H1 (cell line): ENCODE results near the gene TGFBR1. TPM values are rescaled to one million over a fixed set of nuclear protein-coding genes. Genes with fewer than 3 reads are reported as not detected.

Source experiments
- CTCF ChIA-PET: fragments of 300-600 bp; sonication (Branson Sonifier 250); formaldehyde crosslinking; loops from one replicate; lab custom pipeline; 2021; ENCODE audit not compliant: partially characterized antibody; lab: Charles Lee
- POLR2A ChIA-PET: fragments of 300-600 bp; sonication (Branson Sonifier 250); formaldehyde crosslinking; loops from one replicate; lab custom pipeline; 2021; ENCODE audit warnings: inconsistent platforms; ENCODE audit not compliant: partially characterized antibody; lab: Charles Lee
- DNase-seq, 2 experiments: peaks; one replicate each; pipeline versions ENCODE4 v3.0.0 to v3.0.0-alpha.2; 2010 to 2022; ENCODE audit warnings: low spot score in 2 of 2, low read depth in 1 of 2, mixed read lengths in 1 of 2
- FAIRE-seq: peaks from 2 replicates; lab custom pipeline; 2011; peaks lifted over from hg19 to GRCh38; lab: Jason Lieb, UNC
- H2AFZ ChIP-seq: 2 replicates; pipeline ENCODE4 v1.8.1; 2012; ENCODE audit warnings: low read length, inconsistent platforms
- H2AK5ac ChIP-seq: 2 replicates; pipeline ENCODE4 v1.6.1; 2013; ENCODE audit warnings: low read depth, low read length
- H2BK120ac ChIP-seq: replicated peaks from 2 replicates; pipeline ENCODE3; 2013; ENCODE audit warnings: low read depth, low read length, inconsistent platforms
- H2BK12ac ChIP-seq: 2 replicates; pipeline ENCODE4 v1.6.1; 2013; ENCODE audit warnings: low read depth, low read length
- H2BK15ac ChIP-seq: 2 replicates; pipeline ENCODE4 v1.6.1; 2013; ENCODE audit warnings: low read length
- H2BK20ac ChIP-seq: 2 replicates; pipeline ENCODE4 v1.6.1; 2013; ENCODE audit warnings: low read length
- H2BK5ac ChIP-seq: 2 replicates; pipeline ENCODE4 v1.6.1; 2013; ENCODE audit warnings: low read depth, low read length
- H3K14ac ChIP-seq: 2 replicates; pipeline ENCODE4 v1.6.1; 2013; ENCODE audit warnings: inconsistent platforms; ENCODE audit not compliant: insufficient read length
- H3K18ac ChIP-seq: 2 replicates; pipeline ENCODE4 v1.6.1; 2013; ENCODE audit warnings: low read length; ENCODE audit errors: extremely low read depth
- H3K23ac ChIP-seq: 2 replicates; pipeline ENCODE4 v1.6.1; 2013; ENCODE audit warnings: inconsistent platforms; ENCODE audit not compliant: insufficient read length
- H3K23me2 ChIP-seq: 2 replicates; pipeline ENCODE4 v1.6.1; 2013; ENCODE audit warnings: low read depth, low read length
- H3K27ac ChIP-seq: 2 replicates; pipeline ENCODE4 v1.6.1; 2011; ENCODE audit warnings: low read depth, low read length, inconsistent platforms
- H3K27me3 ChIP-seq, 4 experiments: replicated peaks in 1 of 4; 1 replicate in 1 of 4; 2 replicates in 3 of 4; pipeline versions ENCODE4 v1.6.1 to v1.8.1; 2011 to 2013; ENCODE audit warnings: low read length in 3 of 4, mild to moderate bottlenecking in 3 of 4, inconsistent platforms in 2 of 4, mixed read lengths in 2 of 4, moderate library complexity in 1 of 4; ENCODE audit not compliant: control insufficient read depth in 3 of 4, insufficient read depth in 3 of 4; ENCODE audit errors: extremely low read depth in 1 of 4
- H3K36me3 ChIP-seq, 4 experiments: 2 replicates each; pipeline versions ENCODE4 v1.6.1 to v1.8.1; 2011 to 2013; ENCODE audit warnings: mild to moderate bottlenecking in 4 of 4, low read length in 3 of 4, moderate library complexity in 2 of 4, control low read depth in 1 of 4, inconsistent platforms in 1 of 4; ENCODE audit not compliant: insufficient read depth in 4 of 4, control insufficient read depth in 2 of 4
- H3K4ac ChIP-seq: replicated peaks from 2 replicates; pipeline ENCODE3; 2013; ENCODE audit warnings: low read length, low read depth, mixed read lengths, inconsistent platforms; ENCODE audit not compliant: insufficient read length
- H3K4me1 ChIP-seq, 4 experiments: replicated peaks in 1 of 4; 1 replicate in 1 of 4; 2 replicates in 3 of 4; pipeline versions ENCODE4 v1.6.1 to v1.8.1; 2011 to 2013; ENCODE audit warnings: low read length in 3 of 4, inconsistent platforms in 2 of 4, mixed read lengths in 1 of 4; ENCODE audit not compliant: insufficient read depth in 4 of 4, control insufficient read depth in 3 of 4
- H3K4me2 ChIP-seq, 2 experiments: 2 replicates each; pipeline versions ENCODE4 v1.6.1 to v1.8.1; 2011 to 2013; ENCODE audit warnings: low read depth in 2 of 2, low read length in 2 of 2, control low read depth in 1 of 2, inconsistent platforms in 1 of 2, mild to moderate bottlenecking in 1 of 2; ENCODE audit not compliant: insufficient read depth in 1 of 2
- H3K4me3 ChIP-seq, 4 experiments: fragments of 200-600, 300-600 bp in 1 of 4; sonication (generic), shearing (Covaris generic), sonication (Bioruptor Twin) in 1 of 4; 2 replicates each; pipeline versions ENCODE4 v1.5.1 to v1.8.1; 2011 to 2016; ENCODE audit warnings: low read length in 4 of 4, low read depth in 3 of 4, control low read depth in 2 of 4, inconsistent platforms in 2 of 4, mild to moderate bottlenecking in 2 of 4, mixed read lengths in 1 of 4, moderate library complexity in 1 of 4; ENCODE audit not compliant: insufficient read depth in 2 of 4; ENCODE audit errors: extremely low read depth in 1 of 4
- H3K56ac ChIP-seq: replicated peaks from 2 replicates; pipeline ENCODE3; 2013; ENCODE audit warnings: low read depth, mild to moderate bottlenecking, mixed read lengths, low read length, inconsistent platforms; ENCODE audit not compliant: insufficient read length
- H3K79me1 ChIP-seq: 2 replicates; pipeline ENCODE4 v1.6.1; 2013; ENCODE audit warnings: low read depth, low read length, control low read depth
- H3K79me2 ChIP-seq, 2 experiments: 2 replicates each; pipeline versions ENCODE4 v1.6.1 to v1.8.1; 2012 to 2013; ENCODE audit warnings: low read length in 2 of 2, mild to moderate bottlenecking in 2 of 2, inconsistent platforms in 1 of 2; ENCODE audit not compliant: insufficient read depth in 2 of 2, control insufficient read depth in 1 of 2
- H3K9ac ChIP-seq, 4 experiments: replicated peaks in 1 of 4; 1 replicate in 1 of 4; 2 replicates in 3 of 4; pipeline versions ENCODE4 v1.6.1 to v1.8.1; 2011 to 2013; ENCODE audit warnings: low read depth in 3 of 4, low read length in 3 of 4, control low read depth in 2 of 4, mild to moderate bottlenecking in 2 of 4, moderate library complexity in 2 of 4, inconsistent platforms in 1 of 4; ENCODE audit errors: extremely low read depth in 1 of 4
- H3K9me3 ChIP-seq, 2 experiments: 2 replicates each; pipeline versions ENCODE4 v1.6.1 to v1.8.1; 2012 to 2013; ENCODE audit warnings: mild to moderate bottlenecking in 2 of 2, moderate library complexity in 2 of 2, control low read depth in 1 of 2, inconsistent platforms in 1 of 2, low read depth in 1 of 2, low read length in 1 of 2, mixed read lengths in 1 of 2; ENCODE audit not compliant: insufficient read depth in 2 of 2
- H4K20me1 ChIP-seq, 2 experiments: replicated peaks in 1 of 2; 2 replicates each; pipeline versions ENCODE3 to v1.8.1; 2011 to 2013; ENCODE audit warnings: inconsistent platforms in 2 of 2, low read length in 2 of 2, mild to moderate bottlenecking in 1 of 2; ENCODE audit not compliant: insufficient read depth in 2 of 2, control insufficient read depth in 1 of 2
- H4K5ac ChIP-seq: 2 replicates; pipeline ENCODE4 v1.6.1; 2013; ENCODE audit warnings: low read length, low read depth, mixed read lengths, inconsistent platforms; ENCODE audit not compliant: insufficient read length
- H4K8ac ChIP-seq: 2 replicates; pipeline ENCODE4 v1.8.0; 2013; ENCODE audit warnings: mild to moderate bottlenecking, moderate library complexity, low read length, inconsistent platforms; ENCODE audit not compliant: insufficient read depth; ENCODE audit errors: extremely low read depth
- H4K91ac ChIP-seq: replicated peaks from 2 replicates; pipeline ENCODE3; 2013; ENCODE audit warnings: low read length, mixed read lengths, inconsistent platforms; ENCODE audit not compliant: insufficient read length
- CHD1 ChIP-seq: IDR thresholded peaks from 2 replicates; pipeline ENCODE4 v1.6.1; 2012; ENCODE audit warnings: low read depth, low read length, improper control_type of control experiment
- FOSL1 ChIP-seq: IDR thresholded peaks from 2 replicates; pipeline ENCODE4 v1.6.1; 2011; ENCODE audit warnings: mild to moderate bottlenecking, low read depth, low read length, moderate library complexity; ENCODE audit not compliant: insufficient read depth
- TCF12 ChIP-seq: IDR thresholded peaks from 2 replicates; pipeline ENCODE4 v1.6.1; 2011; ENCODE audit warnings: low read depth, mild to moderate bottlenecking, low read length
- WGBS, 2 experiments: shearing (Covaris generic) in 1 of 2; methylation state at CpG; one replicate each; pipeline versions ENCODE4 v1.1.6 to v1.1.7; 2013 to 2015; ENCODE audit warnings: low lambda C conversion rate in 2 of 2, mixed read lengths in 2 of 2, inconsistent platforms in 1 of 2, low coverage in 1 of 2, missing lambda C conversion rate in 1 of 2; ENCODE audit not compliant: insufficient replicate concordance in 2 of 2, insufficient coverage in 1 of 2, insufficient read length in 1 of 2; ENCODE audit errors: extremely low coverage in 1 of 2, missing lambda C conversion rate in 1 of 2; 5-methylcytosine and 5-hydroxymethylcytosine counted together
- polyA plus RNA-seq, 7 experiments: library from polyadenylated mRNA; depleted of rRNA in 3 of 7; stranded (reverse) in 5 of 7; unstranded in 2 of 7; fragments of >200 nt in 5 of 7; fragments of 200-250 nt in 2 of 7; gene quantifications; 1 replicate in 5 of 7; 2 replicates in 1 of 7; 4 replicates in 1 of 7; pipeline versions ENCODE4 v1.2.1 to v1.2.3, GENCODE V29; 2011 to 2013; ENCODE audit warnings: missing spikeins in 2 of 7, mixed read lengths in 2 of 7
- total RNA-seq: library from RNA; stranded (reverse); fragmentation: NEBNext Ultra II Directional; extraction: Animal tissue kit (Norgen Biotek cat#: 25700); gene quantifications from 2 replicates; pipeline ENCODE4 v1.2.1, GENCODE V29; 2021

TGFBR1 gene
- total and polyA plus RNA-seq, 2 of the 8 experiments (the other 6 are each of a cell fraction or from before 2014, with no cell fraction given) = 16.8 to 52.4 TPM

GRCh38 chr9:99069075-99069474 is 35.8 kb upstream of the TGFBR1 start:
- no peak overlapping the region for H3K4me2 ChIP-seq
- no peaks in the 10 kb centered on the region; the same call in 1 of the 2 replicates for H3K23me2 ChIP-seq
- POLR2A ChIA-PET = no interaction called here
- CTCF ChIA-PET = interaction anchor here (1.0 kb wide), 1 partner anchor 19 kb away, joined by 3 read pairs; no protein-coding TSS in a partner anchor
- H3K36me3 ChIP-seq = no peaks in the 10 kb centered on the region
- FAIRE-seq (no peak), DNase-seq (no peak)
- H4K5ac ChIP-seq = no peak overlapping the region
- no peak overlapping the region for H4K91ac ChIP-seq
- H3K9ac ChIP-seq = no peak overlapping the region
- H3K56ac ChIP-seq = no peak overlapping the region
- no peaks in the 10 kb centered on the region for H3K4me1 ChIP-seq
- H4K8ac ChIP-seq = no peak overlapping the region
- no peak overlapping the region for H3K18ac ChIP-seq
- H4K20me1 ChIP-seq = no peaks in the 10 kb centered on the region
- no peak overlapping the region for H3K4me3 ChIP-seq
- H3K79me2 ChIP-seq = no peaks in the 10 kb centered on the region
- H2BK5ac ChIP-seq = no peak overlapping the region
- no peaks in the 10 kb centered on the region for H3K27me3 ChIP-seq
- no peak overlapping the region for H3K14ac ChIP-seq
- 88% methylated on average over 1 of the region's 1 CpG; no CpG with 5 or more reads in 1 of the 2 experiments for whole genome bisulfite sequencing, 2 experiments
- no peak overlapping the region for H2BK12ac ChIP-seq
- no peak overlapping the region for H2BK15ac ChIP-seq
- no peak overlapping the region for H3K4ac ChIP-seq
- no peak overlapping the region for H3K27ac ChIP-seq
- H3K23ac ChIP-seq = no peak overlapping the region
- H3K9me3 ChIP-seq = no peaks in the 10 kb centered on the region
- H2BK120ac ChIP-seq = no peak overlapping the region
- H2AK5ac ChIP-seq = no peak overlapping the region
- H2AFZ ChIP-seq = no peak overlapping the region
- H2BK20ac ChIP-seq = no peak overlapping the region
- no peaks in the 10 kb centered on the region for H3K79me1 ChIP-seq
- no peak for TF ChIP-seq TCF12
- TF ChIP-seq CHD1 = no peak
- no peak for TF ChIP-seq FOSL1
